Measurements from ENCODE around the gene USP43.
A peak's percentile ranks its signal among the peaks of the same experiment; 100 is the strongest.
"Not testable (repeated sequence)": the region's sequence is repeated elsewhere in the genome, so short reads cannot be mapped to it uniquely, and the experiment has no call there.

The USP43 gene, protein sequence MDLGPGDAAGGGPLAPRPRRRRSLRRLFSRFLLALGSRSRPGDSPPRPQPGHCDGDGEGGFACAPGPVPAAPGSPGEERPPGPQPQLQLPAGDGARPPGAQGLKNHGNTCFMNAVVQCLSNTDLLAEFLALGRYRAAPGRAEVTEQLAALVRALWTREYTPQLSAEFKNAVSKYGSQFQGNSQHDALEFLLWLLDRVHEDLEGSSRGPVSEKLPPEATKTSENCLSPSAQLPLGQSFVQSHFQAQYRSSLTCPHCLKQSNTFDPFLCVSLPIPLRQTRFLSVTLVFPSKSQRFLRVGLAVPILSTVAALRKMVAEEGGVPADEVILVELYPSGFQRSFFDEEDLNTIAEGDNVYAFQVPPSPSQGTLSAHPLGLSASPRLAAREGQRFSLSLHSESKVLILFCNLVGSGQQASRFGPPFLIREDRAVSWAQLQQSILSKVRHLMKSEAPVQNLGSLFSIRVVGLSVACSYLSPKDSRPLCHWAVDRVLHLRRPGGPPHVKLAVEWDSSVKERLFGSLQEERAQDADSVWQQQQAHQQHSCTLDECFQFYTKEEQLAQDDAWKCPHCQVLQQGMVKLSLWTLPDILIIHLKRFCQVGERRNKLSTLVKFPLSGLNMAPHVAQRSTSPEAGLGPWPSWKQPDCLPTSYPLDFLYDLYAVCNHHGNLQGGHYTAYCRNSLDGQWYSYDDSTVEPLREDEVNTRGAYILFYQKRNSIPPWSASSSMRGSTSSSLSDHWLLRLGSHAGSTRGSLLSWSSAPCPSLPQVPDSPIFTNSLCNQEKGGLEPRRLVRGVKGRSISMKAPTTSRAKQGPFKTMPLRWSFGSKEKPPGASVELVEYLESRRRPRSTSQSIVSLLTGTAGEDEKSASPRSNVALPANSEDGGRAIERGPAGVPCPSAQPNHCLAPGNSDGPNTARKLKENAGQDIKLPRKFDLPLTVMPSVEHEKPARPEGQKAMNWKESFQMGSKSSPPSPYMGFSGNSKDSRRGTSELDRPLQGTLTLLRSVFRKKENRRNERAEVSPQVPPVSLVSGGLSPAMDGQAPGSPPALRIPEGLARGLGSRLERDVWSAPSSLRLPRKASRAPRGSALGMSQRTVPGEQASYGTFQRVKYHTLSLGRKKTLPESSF

DNA sequence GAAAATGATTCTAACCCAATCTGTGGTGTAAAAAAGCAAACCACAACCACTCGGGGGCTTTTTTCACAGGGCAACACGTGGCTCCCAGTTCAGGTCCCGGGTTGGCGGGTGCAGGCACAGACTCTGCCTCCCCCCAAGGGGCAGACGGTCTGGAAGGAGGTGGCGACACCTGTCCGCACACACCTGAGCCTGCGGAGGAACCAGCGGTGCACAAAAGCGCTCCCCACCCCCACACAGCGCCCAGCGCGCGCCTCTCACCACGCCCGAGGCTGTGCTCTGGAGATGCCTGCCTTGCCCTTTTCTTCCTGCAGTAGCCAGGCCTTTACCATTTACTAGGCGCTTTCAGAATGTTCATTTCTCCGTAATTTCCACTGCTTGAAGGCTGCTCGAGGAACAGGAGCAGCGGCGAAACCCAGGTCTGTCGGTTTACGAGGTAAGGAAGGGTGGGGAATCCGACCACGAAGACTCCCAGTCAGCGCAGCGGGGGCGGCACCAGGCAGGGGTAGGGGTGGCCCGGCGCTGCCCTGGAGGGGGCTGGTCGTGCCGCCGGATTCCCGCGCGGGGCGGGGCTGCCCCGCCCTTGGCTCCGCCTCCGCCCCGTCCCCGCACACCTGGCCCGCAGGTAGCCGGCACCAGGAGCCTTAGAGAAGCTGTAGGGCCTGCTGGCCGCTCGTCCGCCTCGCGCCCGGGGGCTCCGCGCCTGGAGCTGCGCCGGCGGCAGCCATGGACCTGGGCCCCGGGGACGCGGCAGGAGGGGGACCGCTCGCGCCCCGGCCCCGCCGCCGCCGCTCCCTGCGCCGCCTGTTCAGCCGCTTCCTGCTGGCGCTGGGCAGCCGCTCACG, at the start of gene USP43:
TSS of gene USP43 (plus strand) at position 608 of the 842 bp plus-strand sequence. CDS start at position 724, 116 bp downstream.
- peak; percentile 14 for DNase-seq

DNA sequence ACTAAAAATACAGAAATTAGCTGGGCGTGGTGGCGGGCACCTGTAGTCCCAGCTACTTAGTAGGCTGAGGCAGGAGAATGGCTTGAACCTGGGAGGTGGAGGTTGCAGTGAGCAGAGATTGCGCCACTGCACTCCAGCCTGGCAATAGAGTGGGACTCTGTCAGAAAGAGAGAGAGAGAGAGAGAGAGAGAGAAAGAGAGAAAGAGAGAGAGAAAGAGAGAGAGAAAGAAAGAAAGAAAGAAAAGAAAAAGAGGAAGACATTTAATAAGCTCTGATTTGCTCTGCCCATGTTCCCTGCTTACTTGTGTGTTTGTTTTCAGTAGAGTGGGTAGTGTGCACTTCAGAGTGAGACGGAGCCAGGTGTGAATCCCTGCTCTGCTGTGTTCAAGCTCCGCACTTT, 47.7 kb upstream of the USP43 start:
- DNase-seq = not testable (repeated sequence)

DNA sequence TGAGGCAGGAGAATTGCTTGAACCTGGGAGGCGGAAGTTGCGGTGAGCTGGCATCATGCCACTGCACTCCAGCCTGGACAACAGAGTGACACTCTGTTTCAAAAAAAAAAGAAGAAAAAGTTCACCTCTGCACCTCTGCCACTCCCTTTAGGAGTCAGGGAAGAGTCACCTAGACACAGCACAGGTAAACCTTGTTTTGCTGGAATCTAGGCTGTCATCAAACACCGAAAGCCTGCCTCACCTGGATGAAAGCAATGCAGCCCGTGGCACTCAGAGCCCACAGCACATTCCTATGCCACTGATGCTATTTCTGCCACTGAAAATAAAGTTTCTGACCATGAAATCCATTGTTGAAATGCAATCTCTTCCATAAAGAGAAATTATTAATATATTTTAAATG, 46.7 kb upstream of the USP43 start:
- DNase-seq = no peak

DNA sequence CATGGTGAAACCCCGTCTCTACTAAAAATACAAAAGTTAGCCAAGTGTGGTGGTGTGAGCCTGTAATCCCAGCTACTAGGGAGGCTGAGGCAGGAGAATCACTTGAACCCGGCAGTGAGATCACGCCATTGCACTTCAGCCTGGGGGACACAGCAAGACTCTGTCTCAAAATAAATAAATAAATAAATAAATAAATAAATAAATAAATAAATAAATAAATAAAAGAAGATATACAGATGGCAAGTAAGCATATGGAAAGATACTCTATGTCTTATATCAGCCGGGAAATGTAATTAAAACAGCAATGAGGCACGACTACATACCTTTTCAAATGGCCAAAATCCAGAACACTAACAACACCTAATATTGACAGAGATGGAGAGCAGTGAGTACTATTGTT, 40.7 kb upstream of the USP43 start:
- not testable (repeated sequence) for DNase-seq

DNA sequence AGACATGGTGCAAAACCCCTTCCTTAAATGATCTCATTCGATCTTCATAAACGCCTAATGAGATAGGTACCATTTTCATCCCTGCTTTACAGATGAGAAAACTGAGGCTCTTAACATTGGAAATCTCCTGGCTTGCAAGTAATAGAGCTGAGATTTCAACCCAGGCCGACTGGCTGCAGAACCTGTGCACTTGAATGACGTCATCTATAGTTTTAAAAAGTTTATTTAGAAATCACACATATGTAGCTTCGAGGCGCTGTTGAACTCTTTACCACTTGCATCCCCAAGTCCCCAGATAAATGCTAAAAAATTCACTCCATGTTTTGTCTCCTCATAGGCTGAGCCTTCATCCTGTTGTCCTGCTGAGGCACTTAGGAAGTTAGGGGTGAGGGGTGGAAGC, 38.9 kb upstream of the USP43 start:
- no peak for DNase-seq

DNA sequence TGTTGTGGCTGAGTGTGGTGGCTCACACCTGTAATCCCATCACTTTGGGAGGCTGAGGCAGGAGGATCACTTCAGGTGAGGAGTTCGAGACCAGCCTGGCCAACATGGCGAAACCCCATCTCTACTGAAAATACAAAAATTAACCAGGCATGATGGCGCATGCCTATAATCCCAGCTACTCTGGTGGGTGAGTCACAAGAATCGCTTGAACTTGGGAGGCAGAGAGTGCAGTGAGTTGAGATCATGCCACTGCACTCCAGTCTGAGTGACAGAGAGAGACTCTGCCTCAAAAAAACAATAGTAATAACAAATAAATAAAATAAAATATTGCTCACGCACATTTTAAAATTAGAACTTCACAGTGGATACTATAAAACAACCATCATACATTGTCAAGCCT, 38.3 kb upstream of the USP43 start:
- DNase-seq = not testable (repeated sequence)

DNA sequence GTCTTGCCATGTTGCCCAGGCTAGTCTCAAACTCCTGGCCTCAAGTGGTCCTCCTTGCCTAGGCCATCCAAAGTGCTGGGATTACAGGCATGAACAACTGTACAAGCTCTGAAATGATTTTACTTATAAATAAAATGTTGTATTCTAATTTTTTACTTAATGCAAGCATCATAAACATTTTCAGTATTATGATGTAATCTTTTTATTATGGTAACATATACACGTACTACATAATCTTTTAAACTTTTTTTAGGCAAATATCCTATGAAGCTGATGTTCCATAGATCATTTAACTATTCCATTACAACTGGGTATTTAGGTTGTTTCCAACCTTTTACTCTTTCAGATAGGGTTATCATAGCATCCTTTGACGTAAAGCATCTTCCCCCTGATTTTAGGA, 33.8 kb upstream of the USP43 start:
- DNase-seq = no peak

DNA sequence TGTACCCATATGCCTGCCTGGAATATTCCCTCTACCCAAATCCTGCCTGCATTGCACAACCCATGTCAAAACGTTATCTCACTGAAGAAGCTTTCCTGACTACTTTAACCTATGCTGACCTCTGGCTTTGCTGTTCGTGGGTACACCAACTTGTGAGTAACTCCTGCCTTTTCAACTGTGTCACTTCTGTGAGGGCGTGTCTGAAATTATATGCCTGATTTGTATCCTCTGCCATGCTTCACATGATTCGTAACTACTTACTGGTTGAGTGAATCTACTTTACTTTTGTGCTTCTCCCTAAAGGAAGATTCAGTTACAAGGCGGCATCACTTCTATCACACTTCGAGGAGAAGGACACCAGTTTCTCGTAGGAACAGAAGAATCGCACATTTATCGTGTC, 33.3 kb upstream of the USP43 start:
- DNase-seq = no peak

DNA sequence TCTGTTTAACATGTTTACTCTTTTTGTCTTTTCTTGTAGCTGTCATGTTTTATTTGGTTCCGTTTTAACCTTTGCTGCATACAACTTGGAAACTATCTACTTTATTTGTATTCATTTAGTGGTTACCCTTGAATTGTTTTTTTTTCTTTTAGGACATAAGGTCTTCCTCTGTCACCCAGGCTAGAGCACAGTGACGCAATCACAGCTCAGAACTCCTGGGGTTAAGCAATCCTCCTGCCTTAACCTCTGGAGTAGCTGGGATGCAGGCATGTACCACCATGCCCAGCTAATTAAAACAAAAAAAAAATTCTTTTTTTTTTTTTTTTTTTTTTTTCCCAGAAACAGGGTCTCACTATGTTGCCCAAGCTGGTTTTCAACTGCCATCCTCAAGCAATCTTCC, 29.8 kb upstream of the USP43 start:
- DNase-seq = no peak

DNA sequence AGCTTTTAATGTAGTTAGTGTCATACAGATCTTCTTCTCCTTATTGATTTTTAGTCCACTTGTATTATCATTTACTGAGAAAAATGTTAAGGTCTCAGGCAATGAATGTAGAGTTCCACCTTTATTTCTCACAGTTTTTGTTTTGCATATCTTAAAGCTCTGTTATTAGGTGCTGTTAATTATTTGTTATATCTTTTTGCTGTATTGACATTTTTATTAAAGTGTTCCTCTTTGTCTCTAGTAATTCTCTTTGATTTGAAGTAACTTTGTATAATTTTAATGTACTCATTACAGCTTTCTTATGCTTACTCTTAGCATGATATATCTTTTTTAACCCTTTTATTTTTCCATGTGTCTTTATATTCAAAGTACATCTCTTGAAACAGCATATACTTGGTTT, 22.4 kb upstream of the USP43 start:
- DNase-seq = no peak

DNA sequence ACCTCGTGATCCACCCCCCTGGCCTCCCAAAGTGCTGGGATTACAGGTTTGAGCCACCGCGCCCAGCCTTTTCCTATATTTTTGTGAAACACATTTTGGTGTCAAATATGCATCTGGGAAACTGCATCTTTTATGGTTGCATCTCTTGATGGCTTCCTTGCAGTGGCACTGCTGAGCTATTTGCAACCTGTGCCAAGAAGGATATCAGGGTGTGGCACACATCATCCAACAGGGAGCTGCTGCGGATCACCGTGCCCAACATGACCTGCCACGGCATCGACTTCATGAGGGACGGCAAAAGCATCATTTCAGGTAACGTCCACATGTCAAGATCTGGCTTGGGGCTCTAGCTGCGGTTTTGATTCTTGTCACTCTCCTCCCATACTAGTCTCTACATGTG, 16.8 kb upstream of the USP43 start:
- no peak for DNase-seq

DNA sequence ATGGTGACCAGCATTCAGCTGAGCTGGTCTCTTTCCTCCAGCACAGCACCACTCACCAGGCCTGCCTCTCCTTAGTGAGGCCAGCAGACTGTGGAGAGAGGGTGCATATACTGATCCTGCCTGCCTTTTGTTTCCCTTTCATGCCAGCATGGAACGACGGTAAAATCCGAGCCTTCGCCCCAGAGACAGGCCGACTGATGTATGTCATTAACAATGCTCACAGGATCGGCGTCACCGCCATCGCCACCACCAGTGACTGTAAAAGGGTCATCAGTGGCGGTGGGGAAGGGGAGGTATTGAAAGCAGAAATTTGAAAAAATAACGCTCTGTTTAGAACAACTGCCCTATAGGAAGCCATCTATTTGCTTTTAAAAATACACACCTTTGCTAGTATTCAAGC, 12.6 kb upstream of the USP43 start:
- no peak for DNase-seq

DNA sequence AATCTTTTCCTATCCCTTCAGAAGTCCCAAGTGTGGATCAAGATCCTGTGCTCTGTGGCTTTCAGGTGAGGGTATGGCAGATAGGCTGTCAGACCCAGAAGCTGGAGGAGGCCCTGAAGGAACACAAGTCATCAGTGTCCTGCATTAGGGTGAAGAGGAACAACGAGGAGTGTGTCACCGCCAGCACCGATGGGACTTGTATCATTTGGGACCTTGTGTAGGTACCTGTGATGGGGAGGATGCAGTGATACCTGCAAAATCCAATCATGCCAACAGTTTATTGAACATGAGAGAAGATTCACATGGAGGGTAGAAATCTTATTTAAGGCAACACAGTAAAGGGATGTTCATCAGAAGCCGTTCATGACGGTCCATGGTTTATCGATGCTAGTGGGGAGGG, 10.0 kb upstream of the USP43 start:
- no peak for DNase-seq

DNA sequence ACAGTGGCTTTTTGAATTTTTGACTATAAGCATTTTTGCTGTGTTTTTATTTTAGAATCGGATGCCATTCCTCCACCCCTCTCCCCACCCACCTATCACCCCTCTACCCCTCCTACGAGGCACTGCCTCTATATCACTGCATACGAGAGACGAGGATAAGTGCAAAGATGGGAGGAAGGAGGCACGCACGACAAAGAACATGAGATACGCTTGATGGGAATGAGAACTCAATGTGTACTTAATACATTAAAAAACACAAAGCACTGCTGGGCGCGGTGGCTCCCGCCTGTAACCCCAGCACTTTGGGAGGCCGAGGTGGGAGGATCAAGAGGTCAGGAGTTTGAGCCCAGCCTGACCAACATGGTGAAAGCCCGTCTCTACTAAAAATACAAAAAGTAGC, 8.8 kb upstream of the USP43 start:
- no peak for DNase-seq

DNA sequence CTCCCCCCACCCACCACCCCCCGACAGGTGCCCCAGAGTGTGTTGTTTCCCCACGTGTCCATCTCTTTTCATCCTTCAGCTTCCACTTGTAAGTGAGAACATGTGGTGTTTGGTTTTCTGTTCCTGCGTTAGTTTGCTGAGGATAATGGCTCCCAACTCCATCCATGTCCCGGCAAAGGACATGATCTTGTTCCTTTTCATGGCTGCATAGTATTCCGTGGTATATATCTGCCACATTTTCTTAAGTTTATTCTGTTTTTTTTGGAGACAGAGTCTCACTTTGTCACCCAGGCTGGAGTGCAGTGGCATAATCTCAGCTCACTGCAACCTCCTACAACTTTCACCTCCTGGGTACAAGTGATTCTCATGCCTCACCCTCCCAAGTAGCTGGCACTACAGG, 4.9 kb upstream of the USP43 start:
- DNase-seq = not testable (repeated sequence)

DNA sequence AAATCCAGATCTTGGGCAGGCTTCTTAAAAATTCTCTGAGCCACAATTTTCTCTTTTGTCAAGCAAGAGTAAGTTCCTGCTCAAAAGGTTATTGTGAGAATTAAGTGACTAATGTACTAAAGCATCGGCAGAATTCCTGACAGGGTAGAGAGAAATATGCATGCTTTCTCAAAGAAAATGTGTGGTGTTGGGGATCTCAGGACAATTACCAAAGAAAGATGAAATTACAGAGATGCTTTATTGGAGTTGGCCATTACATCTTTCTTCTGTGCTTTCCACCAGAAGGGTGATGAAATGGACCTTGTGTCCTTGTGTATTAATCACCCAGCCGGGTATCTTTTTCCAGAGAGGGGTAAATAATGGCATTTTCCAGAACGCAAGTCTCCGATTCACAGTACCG, 1.7 kb upstream of the USP43 start:
- peak; percentile 19 for DNase-seq

DNA sequence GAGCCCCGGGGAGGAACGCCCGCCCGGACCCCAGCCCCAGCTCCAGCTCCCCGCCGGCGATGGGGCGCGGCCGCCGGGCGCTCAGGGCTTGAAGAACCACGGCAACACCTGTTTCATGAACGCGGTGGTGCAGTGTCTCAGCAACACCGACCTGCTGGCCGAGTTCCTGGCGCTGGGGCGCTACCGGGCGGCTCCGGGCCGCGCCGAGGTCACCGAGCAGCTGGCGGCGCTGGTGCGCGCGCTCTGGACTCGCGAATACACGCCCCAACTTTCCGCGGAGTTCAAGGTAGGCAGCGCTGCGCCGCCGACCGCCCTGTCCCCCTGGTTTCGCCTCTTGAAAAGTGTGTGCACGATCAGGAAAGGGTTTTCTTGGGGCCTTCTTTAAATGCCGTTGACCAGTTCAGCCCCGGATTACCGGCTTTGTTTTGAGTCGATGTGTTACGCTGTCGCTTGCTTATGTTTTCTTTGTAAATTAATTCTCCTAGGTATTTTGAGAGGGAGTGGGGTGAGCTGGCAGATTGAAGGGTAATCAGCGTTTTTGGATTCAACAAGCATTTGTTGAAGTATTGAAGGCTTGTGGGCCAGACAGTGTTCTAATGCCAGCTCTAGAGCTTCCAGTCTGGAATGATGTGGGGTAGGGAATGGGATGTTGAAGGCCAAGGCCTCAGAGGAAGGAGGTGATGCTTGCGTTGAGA, 681 bp downstream of the USP43 start:
- DNase-seq = no peak

DNA sequence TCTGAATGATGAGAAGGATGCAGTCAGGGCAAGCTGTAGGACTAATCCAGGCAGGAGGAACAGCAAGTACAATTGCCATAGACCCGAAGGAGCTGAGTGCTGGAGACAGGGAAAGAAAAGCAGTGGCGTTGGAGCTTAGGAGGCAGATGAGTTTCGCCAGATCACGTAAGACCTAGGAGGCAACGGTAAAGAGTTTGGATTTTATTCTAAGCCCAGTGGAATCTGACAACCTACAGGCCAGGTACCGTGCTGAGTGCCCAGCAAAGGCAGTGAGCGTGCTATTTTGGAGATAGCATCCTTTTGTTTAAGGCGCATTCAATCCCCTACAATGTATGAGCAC, 1.2 kb downstream of the USP43 start:
- DNase-seq = no peak

DNA sequence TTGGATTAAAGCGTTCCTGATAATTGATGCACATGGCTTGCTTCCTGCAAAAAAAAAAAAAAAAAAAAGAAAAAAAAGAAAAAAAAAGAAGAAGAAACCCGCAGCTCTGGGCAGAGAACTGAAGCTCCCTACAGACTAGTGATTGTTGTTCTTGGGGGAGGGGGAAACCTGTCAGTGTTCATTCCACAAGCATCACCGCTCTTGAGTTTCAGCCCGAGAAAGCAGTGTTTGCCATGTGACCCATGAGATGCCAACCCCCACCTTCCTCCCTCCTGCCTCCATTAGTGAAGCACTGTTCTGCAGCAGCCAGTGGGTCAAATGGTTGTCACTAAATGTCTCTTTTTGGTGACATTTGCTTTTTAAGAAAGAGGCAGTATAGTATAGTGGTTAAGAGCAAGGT, 1.7 kb downstream of the USP43 start:
- DNase-seq = no peak

DNA sequence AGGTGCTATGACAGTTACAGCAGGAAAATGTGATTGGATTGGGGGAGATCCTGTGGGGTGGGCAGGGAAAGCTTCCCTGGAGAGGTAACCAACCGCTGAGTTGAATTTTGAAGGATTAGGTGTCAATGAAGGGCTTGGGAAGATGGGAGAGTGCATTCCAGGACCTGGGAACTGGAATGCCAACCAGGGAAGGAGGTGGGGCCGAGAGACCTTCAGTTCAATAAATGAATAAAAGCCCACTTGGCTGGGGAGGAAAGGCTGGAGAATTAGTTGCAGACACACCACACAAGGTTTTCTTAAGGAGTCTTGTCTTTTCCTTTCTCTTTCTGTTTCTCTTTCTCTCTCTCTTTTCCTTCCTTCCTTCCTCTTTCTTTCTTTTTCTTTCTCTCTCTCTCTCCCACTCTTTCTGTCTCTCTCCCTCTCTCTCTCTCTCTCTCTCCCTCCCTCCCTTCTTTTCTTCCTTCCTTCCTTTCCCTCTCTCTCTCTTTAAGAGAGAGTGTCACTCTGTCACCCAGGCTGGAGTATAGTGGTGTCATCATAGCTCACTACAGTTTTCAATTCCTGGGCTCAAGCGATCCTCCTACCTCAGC, 3.3 kb downstream of the USP43 start:
- DNase-seq = no peak

DNA sequence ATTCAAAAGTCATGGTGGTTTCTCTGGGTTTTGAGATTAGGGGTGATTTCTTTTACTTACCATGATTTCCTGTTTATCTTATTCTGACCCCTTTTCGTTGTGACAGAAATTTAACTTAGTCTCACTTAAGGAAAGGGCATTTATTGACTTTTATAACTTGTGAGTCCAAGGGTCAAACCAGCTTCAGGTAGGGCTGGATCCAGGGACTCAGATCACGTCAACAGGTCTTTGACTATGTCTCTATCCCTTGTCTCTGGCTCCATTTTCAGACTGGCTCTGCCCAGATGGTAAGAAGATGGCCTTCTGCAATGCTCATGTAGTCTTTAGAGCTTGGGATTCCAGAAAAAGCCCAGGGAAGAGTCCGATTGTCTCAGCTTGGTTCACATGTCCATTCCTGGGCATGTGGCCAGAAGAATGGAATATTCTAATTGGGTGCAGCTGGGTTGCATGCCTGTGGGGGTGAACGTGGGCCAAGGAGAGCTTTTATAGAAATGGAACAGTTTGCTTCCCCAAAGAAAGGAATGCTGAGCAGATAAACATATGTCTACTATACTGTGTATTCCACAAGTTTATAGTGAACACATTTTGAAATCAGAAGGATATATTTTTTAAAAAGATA, 13.4 kb downstream of the USP43 start:
- peak; percentile 96 for DNase-seq

Measured in fibroblast of skin of right quadriceps (primary cell).